Activated T-helper 1 cell treated with anti-CD3 and anti-CD28 coated beads, Interleukin-2, amount 50 U/mL, for 16 hours (primary cell): ENCODE measurements around the gene ZFPM1.
A peak's percentile ranks its signal among the peaks of the same experiment; 100 is the strongest.

ENCODE experiments used
- DNase-seq, 2 donors: peaks; one replicate each; pipeline ENCODE4 v3.0.0-alpha.2; 2020; ENCODE audit warnings: low read depth in 1 of 2, low spot score in 1 of 2

ZFPM1 gene

GRCh38 chr16:88526008-88526905, 73.2 kb downstream of the ZFPM1 start:
- DNase-seq: no peak

GRCh38 chr16:88526906-88527185, 73.8 kb downstream of the ZFPM1 start:
- DNase-seq: no peak

GRCh38 chr16:88527186-88527936, 74.3 kb downstream of the ZFPM1 start:
- peak; percentile 35 to 51 for DNase-seq

- no peak for DNase-seq
Measured at GRCh38 chr16:88527937-88528743, 75.1 kb downstream of the ZFPM1 start.

- no peak for DNase-seq
Measured at GRCh38 chr16:88528902-88529318, 75.8 kb downstream of the ZFPM1 start.

- no peak for DNase-seq
Measured at GRCh38 chr16:88529596-88529995, 76.5 kb downstream of the ZFPM1 start.

GRCh38 chr16:88530051-88530857, 77.2 kb downstream of the ZFPM1 start:
- no peak for DNase-seq

GRCh38 chr16:88530858-88531203, 77.8 kb downstream of the ZFPM1 start:
- DNase-seq: no peak

- DNase-seq: no peak
Measured at GRCh38 chr16:88531346-88531745, 78.3 kb downstream of the ZFPM1 start.

GRCh38 chr16:88531931-88532433, 78.9 kb downstream of the ZFPM1 start:
- DNase-seq: no peak

- no peak for DNase-seq
Measured at GRCh38 chr16:88532434-88533241, 79.6 kb downstream of the ZFPM1 start.

- DNase-seq: no peak
Measured at GRCh38 chr16:88533381-88533917, 80.4 kb downstream of the ZFPM1 start.

GRCh38 chr16:88533932-88534637, 81.0 kb downstream of the ZFPM1 start:
- DNase-seq: peak; percentile 59 to 81

GRCh38 chr16:88534638-88535190, 81.6 kb downstream of the ZFPM1 start:
- no peak for DNase-seq

- no peak for DNase-seq
Measured at GRCh38 chr16:88535191-88535856, 82.2 kb downstream of the ZFPM1 start.

GRCh38 chr16:88535857-88536222, 82.8 kb downstream of the ZFPM1 start:
- DNase-seq: no peak

- DNase-seq: no peak
Measured at GRCh38 chr16:88536510-88536909, 83.4 kb downstream of the ZFPM1 start.
